MM.1S (cell line): ENCODE data around the gene HEPACAM.

Source experiments
- DNase-seq: peaks from one replicate; pipeline ENCODE4 v3.0.0-alpha.2; 2015
- H2AFZ ChIP-seq: fragments of 300-600 bp; sonication (generic); 2 replicates; pipeline ENCODE4 v1.6.0; 2016; ENCODE audit warnings: antibody characterized with exemption, low read length
- H3F3A ChIP-seq: fragments of 300-600 bp; sonication (generic); 2 replicates; pipeline ENCODE4 v1.6.1; 2016; ENCODE audit warnings: mild to moderate bottlenecking, antibody characterized with exemption, low read length, moderate library complexity, mixed read lengths; ENCODE audit not compliant: insufficient read depth
- H3K27ac ChIP-seq: fragments of 300-600 bp; sonication (generic); 2 replicates; pipeline ENCODE4 v1.5.1; 2016; ENCODE audit warnings: mild to moderate bottlenecking, low read length
- H3K27me3 ChIP-seq: fragments of 300-600 bp; sonication (generic); replicated peaks from 2 replicates; pipeline ENCODE4 v1.6.0; 2016; ENCODE audit warnings: low read length; ENCODE audit not compliant: insufficient read depth
- H3K36me3 ChIP-seq: fragments of 300-600 bp; sonication (generic); replicated peaks from 2 replicates; pipeline ENCODE4 v1.6.1; 2016; ENCODE audit warnings: mild to moderate bottlenecking, low read length, mixed read lengths; ENCODE audit not compliant: insufficient read depth
- H3K4me1 ChIP-seq: fragments of 300-600 bp; sonication (generic); 2 replicates; pipeline ENCODE4 v1.6.1; 2016; ENCODE audit warnings: low read length, mixed read lengths
- H3K4me2 ChIP-seq: fragments of 300-600 bp; sonication (generic); 2 replicates; pipeline ENCODE4 v1.6.0; 2016; ENCODE audit warnings: low read depth, low read length
- H3K4me3 ChIP-seq: fragments of 300-600 bp; sonication (generic); 2 replicates; pipeline ENCODE4 v1.5.1; 2016; ENCODE audit warnings: low read length, mixed read lengths
- H3K79me2 ChIP-seq: fragments of 300-600 bp; sonication (generic); 2 replicates; pipeline ENCODE4 v1.6.1; 2016; ENCODE audit warnings: mixed run types, low read length, mixed read lengths
- H3K9ac ChIP-seq: fragments of 300-600 bp; sonication (generic); 2 replicates; pipeline ENCODE4 v1.6.1; 2016; ENCODE audit warnings: low read length, mixed read lengths
- H3K9me2 ChIP-seq: fragments of 300-600 bp; sonication (generic); replicated peaks from 2 replicates; pipeline ENCODE4 v1.6.1; 2016; ENCODE audit warnings: mild to moderate bottlenecking, low read length, mixed read lengths; ENCODE audit not compliant: insufficient read depth
- H3K9me3 ChIP-seq: fragments of 300-600 bp; sonication (generic); replicated peaks from 2 replicates; pipeline ENCODE4 v1.6.1; 2016; ENCODE audit warnings: mild to moderate bottlenecking, low read length, mixed read lengths; ENCODE audit not compliant: insufficient read depth
- H4K20me1 ChIP-seq: fragments of 300-600 bp; sonication (generic); 2 replicates; pipeline ENCODE4 v1.6.1; 2016; ENCODE audit warnings: mild to moderate bottlenecking, low read length, moderate library complexity, mixed read lengths; ENCODE audit not compliant: insufficient read depth
- EZH2 ChIP-seq: fragments of 300-600 bp; sonication (generic); optimal IDR thresholded peaks from 2 replicates; pipeline ENCODE3; 2017; ENCODE audit warnings: low read depth, mild to moderate bottlenecking, antibody characterized with exemption, low read length, mixed read lengths
- EZH2phosphoT487 ChIP-seq: fragments of 300-600 bp; sonication (generic); IDR thresholded peaks from 2 replicates; pipeline ENCODE4 v1.6.1; 2018; ENCODE audit warnings: antibody characterized with exemption, low read length
- TF ChIP-seq, protein P1 (sequence below): fragments of 300-600 bp; sonication (generic); IDR thresholded peaks from 2 replicates; pipeline ENCODE4 v1.5.1; 2016; ENCODE audit warnings: antibody characterized with exemption, low read length, mixed read lengths

HEPACAM gene

GRCh38 chr11:124890151-124890550, 45.7 kb downstream of the HEPACAM start:
- H3K9me3 ChIP-seq = no peaks in the 10 kb centered on the region
- TF ChIP-seq, protein P1, sequence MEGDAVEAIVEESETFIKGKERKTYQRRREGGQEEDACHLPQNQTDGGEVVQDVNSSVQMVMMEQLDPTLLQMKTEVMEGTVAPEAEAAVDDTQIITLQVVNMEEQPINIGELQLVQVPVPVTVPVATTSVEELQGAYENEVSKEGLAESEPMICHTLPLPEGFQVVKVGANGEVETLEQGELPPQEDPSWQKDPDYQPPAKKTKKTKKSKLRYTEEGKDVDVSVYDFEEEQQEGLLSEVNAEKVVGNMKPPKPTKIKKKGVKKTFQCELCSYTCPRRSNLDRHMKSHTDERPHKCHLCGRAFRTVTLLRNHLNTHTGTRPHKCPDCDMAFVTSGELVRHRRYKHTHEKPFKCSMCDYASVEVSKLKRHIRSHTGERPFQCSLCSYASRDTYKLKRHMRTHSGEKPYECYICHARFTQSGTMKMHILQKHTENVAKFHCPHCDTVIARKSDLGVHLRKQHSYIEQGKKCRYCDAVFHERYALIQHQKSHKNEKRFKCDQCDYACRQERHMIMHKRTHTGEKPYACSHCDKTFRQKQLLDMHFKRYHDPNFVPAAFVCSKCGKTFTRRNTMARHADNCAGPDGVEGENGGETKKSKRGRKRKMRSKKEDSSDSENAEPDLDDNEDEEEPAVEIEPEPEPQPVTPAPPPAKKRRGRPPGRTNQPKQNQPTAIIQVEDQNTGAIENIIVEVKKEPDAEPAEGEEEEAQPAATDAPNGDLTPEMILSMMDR = no peak
- TF ChIP-seq EZH2phosphoT487 (no peak), EZH2 (no peak)
- no peaks in the 10 kb centered on the region for H3K79me2 ChIP-seq

GRCh38 chr11:124889191-124890091, 46.4 kb downstream of the HEPACAM start:
- Histone ChIP-seq H3K9ac (no peak overlapping the region), H3K79me2 (no peaks in the 10 kb centered on the region), H3K27me3 (no peaks in the 10 kb centered on the region), H3K36me3 (no peaks in the 10 kb centered on the region), H3F3A (no peaks in the 10 kb centered on the region), H2AFZ (no peak overlapping the region), H3K27ac (no peak overlapping the region), H4K20me1 (no peaks in the 10 kb centered on the region), H3K9me3 (no peaks in the 10 kb centered on the region), H3K9me2 (no peaks in the 10 kb centered on the region), H3K4me1 (no peaks in the 10 kb centered on the region), H3K4me3 (no peak overlapping the region), H3K4me2 (no peak overlapping the region)
- TF ChIP-seq, protein P1 = no peak
- TF ChIP-seq EZH2 (no peak), EZH2phosphoT487 (no peak)
- DNase-seq = no peak

More at GRCh38 chr11:124890151-124890550, 45.7 kb downstream of the HEPACAM start:
- no peak overlapping the region for H3K9ac ChIP-seq
- H3K4me2 ChIP-seq = no peak overlapping the region
- no peak overlapping the region for H3K4me3 ChIP-seq
- H4K20me1 ChIP-seq = no peaks in the 10 kb centered on the region
- no peaks in the 10 kb centered on the region for H3K36me3 ChIP-seq
- no peak for DNase-seq
- H2AFZ ChIP-seq = no peak overlapping the region
- H3K27me3 ChIP-seq = no peaks in the 10 kb centered on the region
- H3K4me1 ChIP-seq = no peaks in the 10 kb centered on the region
- no peaks in the 10 kb centered on the region for H3K9me2 ChIP-seq
- no peak overlapping the region for H3K27ac ChIP-seq
- H3F3A ChIP-seq = no peaks in the 10 kb centered on the region

DNA sequence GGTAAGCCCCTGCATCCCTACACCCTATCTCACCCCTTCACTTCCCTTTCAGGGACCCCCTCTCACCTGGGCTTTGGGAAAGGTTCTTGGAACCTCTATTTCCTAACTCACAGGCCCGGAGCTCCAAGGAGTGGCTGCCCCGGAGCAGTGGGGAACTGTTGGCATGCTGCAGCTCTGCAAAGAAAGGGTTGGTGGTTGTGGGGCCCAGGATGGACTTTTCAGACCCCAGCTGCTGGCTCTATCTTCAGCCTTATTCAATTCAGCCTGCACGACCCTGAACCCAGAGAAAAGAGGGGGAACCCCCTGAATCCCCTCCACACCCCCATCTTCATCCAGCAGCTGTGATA, 48.2 kb downstream of the HEPACAM start:
- no peak overlapping the region for H3K27ac ChIP-seq
- no peak overlapping the region for H3K4me3 ChIP-seq
- no peaks in the 10 kb centered on the region for H3F3A ChIP-seq
- H3K4me1 ChIP-seq = no peaks in the 10 kb centered on the region
- no peaks in the 10 kb centered on the region for H3K27me3 ChIP-seq
- DNase-seq = no peak
- no peaks in the 10 kb centered on the region for H3K9me2 ChIP-seq
- no peaks in the 10 kb centered on the region for H3K79me2 ChIP-seq
- H3K4me2 ChIP-seq = no peak overlapping the region
- H3K9ac ChIP-seq = no peak overlapping the region
- TF ChIP-seq EZH2 (no peak), EZH2phosphoT487 (no peak)
- TF ChIP-seq, protein P1 = no peak
- no peaks in the 10 kb centered on the region for H4K20me1 ChIP-seq
- H2AFZ ChIP-seq = no peak overlapping the region
- no peaks in the 10 kb centered on the region for H3K36me3 ChIP-seq
- no peaks in the 10 kb centered on the region for H3K9me3 ChIP-seq
